HepG2 (cell line): ENCODE results near the gene TPX2. TPM values are rescaled to one million over a fixed set of nuclear protein-coding genes. Genes with fewer than 3 reads are reported as not detected.
A peak's percentile ranks its signal among the peaks of the same experiment; 100 is the strongest.

Experiments used
- BRCA1 ChIP-seq: sonication (generic); formaldehyde crosslinking; IDR thresholded peaks from 2 replicates; pipeline ENCODE4 v1.4.0; 2020; ENCODE audit warnings: missing genetic modification reagents
- HNRNPL ChIP-seq: fragments of 200-400 bp; formaldehyde crosslinking; IDR thresholded peaks from 2 replicates; pipeline ENCODE4 v1.6.1; 2017; ENCODE audit warnings: mild to moderate bottlenecking, low read depth, low read length
- IRF9 ChIP-seq: sonication (generic); formaldehyde crosslinking; IDR thresholded peaks from 2 replicates; pipeline ENCODE4 v1.8.0; 2022; ENCODE audit warnings: missing genetic modification reagents, mild to moderate bottlenecking, borderline replicate concordance
- KDM5A ChIP-seq: fragments of 200-600 bp; sonication (generic); IDR thresholded peaks from 2 replicates; pipeline ENCODE4 v1.7.0; 2018; ENCODE audit warnings: antibody characterized with exemption, mild to moderate bottlenecking, low read length, borderline replicate concordance
- MEF2D ChIP-seq: sonication (generic); formaldehyde crosslinking; IDR thresholded peaks from 2 replicates; pipeline ENCODE4 v1.5.1; 2020; ENCODE audit warnings: mild to moderate bottlenecking, missing genetic modification reagents
- MTA3 ChIP-seq: sonication (generic); formaldehyde crosslinking; IDR thresholded peaks from 2 replicates; pipeline ENCODE4 v1.4.0; 2020; ENCODE audit warnings: missing genetic modification reagents
- NCOA1 ChIP-seq: sonication (generic); formaldehyde crosslinking; IDR thresholded peaks from 2 replicates; pipeline ENCODE4 v1.9.0; 2021; ENCODE audit warnings: missing genetic modification reagents
- NFIC ChIP-seq: IDR thresholded peaks from 2 replicates; pipeline ENCODE4 v1.6.1; 2012; ENCODE audit warnings: mild to moderate bottlenecking, low read length, inconsistent platforms
- POGZ ChIP-seq: sonication (generic); formaldehyde crosslinking; IDR thresholded peaks from 2 replicates; pipeline ENCODE4 v1.4.0; 2020; ENCODE audit warnings: mild to moderate bottlenecking, missing genetic modification reagents
- SIN3B ChIP-seq: fragments of 150-350 bp; IDR thresholded peaks from 2 replicates; pipeline ENCODE4 v1.6.1; 2014; ENCODE audit warnings: low read length
- TBX3 ChIP-seq: fragments of 450-650 bp; IDR thresholded peaks from 2 replicates; pipeline ENCODE4 v1.6.1; 2017; ENCODE audit warnings: antibody characterized with exemption, mild to moderate bottlenecking, inconsistent platforms, borderline replicate concordance
- U2AF2 ChIP-seq: fragments of 200-400 bp; formaldehyde crosslinking; IDR thresholded peaks from 2 replicates; pipeline ENCODE4 v1.6.1; 2017; ENCODE audit warnings: low read depth, mild to moderate bottlenecking, low read length
- ZBTB4 ChIP-seq: sonication (generic); formaldehyde crosslinking; IDR thresholded peaks from 2 replicates; pipeline ENCODE4 v1.4.0; 2020; ENCODE audit warnings: missing genetic modification reagents, mild to moderate bottlenecking, borderline replicate concordance
- ZC3H13 ChIP-seq: sonication (generic); formaldehyde crosslinking; IDR thresholded peaks from 2 replicates; pipeline ENCODE4 v1.8.1; 2023; ENCODE audit warnings: mild to moderate bottlenecking, missing genetic modification reagents, moderate library complexity
- ZMYM4 ChIP-seq: sonication (generic); formaldehyde crosslinking; IDR thresholded peaks from 2 replicates; pipeline ENCODE4 v1.8.1; 2023; ENCODE audit warnings: mild to moderate bottlenecking, missing genetic modification reagents
- ZNF292 ChIP-seq: sonication (generic); formaldehyde crosslinking; IDR thresholded peaks from 2 replicates; pipeline ENCODE4 v1.8.1; 2022; ENCODE audit warnings: mild to moderate bottlenecking, low read depth, missing genetic modification reagents, borderline replicate concordance
- ZNF343 ChIP-seq: sonication (generic); formaldehyde crosslinking; IDR thresholded peaks from 2 replicates; pipeline ENCODE4 v1.4.0; 2020; ENCODE audit warnings: mild to moderate bottlenecking, missing genetic modification reagents
- ZNF451 ChIP-seq: sonication (generic); formaldehyde crosslinking; IDR thresholded peaks from 2 replicates; pipeline ENCODE4 v1.5.0; 2020; ENCODE audit warnings: mild to moderate bottlenecking, missing genetic modification reagents
- ZNF576 ChIP-seq: sonication (generic); formaldehyde crosslinking; IDR thresholded peaks from 2 replicates; pipeline ENCODE4 v1.4.0; 2020; ENCODE audit warnings: mild to moderate bottlenecking, missing genetic modification reagents
- ZNF589 ChIP-seq: sonication (generic); formaldehyde crosslinking; conservative IDR thresholded peaks from 2 replicates; pipeline ENCODE4 v1.8.0; 2022; ENCODE audit warnings: mild to moderate bottlenecking, moderate library complexity, missing genetic modification reagents
- ZNF772 ChIP-seq: sonication (generic); formaldehyde crosslinking; IDR thresholded peaks from 2 replicates; pipeline ENCODE4 v1.5.0; 2020; ENCODE audit warnings: mild to moderate bottlenecking, missing genetic modification reagents
- ZNF879 ChIP-seq: sonication (generic); formaldehyde crosslinking; IDR thresholded peaks from 2 replicates; pipeline ENCODE4 v1.8.1; 2023; ENCODE audit warnings: missing genetic modification reagents
- polyA plus RNA-seq, 8 experiments: library from polyadenylated mRNA; depleted of rRNA in 3 of 8; stranded (reverse) in 7 of 8; unstranded in 1 of 8; fragments of >200 nt; fragmentation: Illumina TruSeq in 4 of 8; extraction: Trizol in 4 of 8; gene quantifications; 2 replicates each; pipeline versions ENCODE4 v1.2.1 to v1.2.3, GENCODE V29; 2011 to 2016; ENCODE audit warnings: low read depth in 4 of 8, missing spikeins in 1 of 8, mixed read lengths in 1 of 8; ENCODE audit not compliant: insufficient read depth in 1 of 8
- total RNA-seq, 5 experiments: library from RNA; depleted of rRNA; stranded (reverse); fragments of >200 nt; fragmentation: Illumina TruSeq; extraction: Trizol; gene quantifications; 2 replicates each; pipeline ENCODE4 v1.2.3, GENCODE V29; 2016; ENCODE audit warnings: low read depth in 1 of 5
- TF ChIP-seq, protein P1 (sequence below): sonication (generic); formaldehyde crosslinking; IDR thresholded peaks from 2 replicates; pipeline ENCODE4 v1.4.0; 2020; ENCODE audit warnings: missing genetic modification reagents, borderline replicate concordance

The TPX2 gene
- total and polyA plus RNA-seq, 2 of the 13 experiments (the other 11 are each of a cell fraction or from before 2014, with no cell fraction given) = 34.3 to 124 TPM

GRCh38 chr20:31704225-31705119, 34.6 kb upstream of the TPX2 start (continued):
- TF ChIP-seq ZBTB4 (peak; percentile 98), ZNF292 (CRISPR knock-in tag) (peak; percentile 78), MEF2D (CRISPR knock-in tag) (peak; percentile 99), ZNF589 (CRISPR knock-in tag) (peak; percentile 57), ZNF879 (CRISPR knock-in tag) (no peak), ZMYM4 (CRISPR knock-in tag) (peak; percentile 96), MTA3 (no peak), NCOA1 (CRISPR knock-in tag) (peak; percentile 100), ZNF772 (CRISPR knock-in tag) (peak; percentile 94; the same call in 1 of the 2 replicates), POGZ (CRISPR knock-in tag) (peak; percentile 95), ZC3H13 (CRISPR knock-in tag) (peak; percentile 35; the same call in 1 of the 2 replicates), TBX3 (peak; percentile 98), U2AF2 (no peak), ZNF343 (CRISPR knock-in tag) (peak; percentile 86; the same call in 1 of the 2 replicates), SIN3B (0 out of 2 replicates have a peak, but pooled peaks have one; percentile 31), IRF9 (CRISPR knock-in tag) (peak; percentile 96), ZNF451 (CRISPR knock-in tag) (peak; percentile 33; the same call in 1 of the 2 replicates), KDM5A (peak; percentile 40; the same call in 1 of the 2 replicates), NFIC (peak; percentile 100), ZNF576 (CRISPR knock-in tag) (no peak), BRCA1 (CRISPR knock-in tag) (peak; percentile 98), HNRNPL (no peak)
- TF ChIP-seq, protein P1, sequence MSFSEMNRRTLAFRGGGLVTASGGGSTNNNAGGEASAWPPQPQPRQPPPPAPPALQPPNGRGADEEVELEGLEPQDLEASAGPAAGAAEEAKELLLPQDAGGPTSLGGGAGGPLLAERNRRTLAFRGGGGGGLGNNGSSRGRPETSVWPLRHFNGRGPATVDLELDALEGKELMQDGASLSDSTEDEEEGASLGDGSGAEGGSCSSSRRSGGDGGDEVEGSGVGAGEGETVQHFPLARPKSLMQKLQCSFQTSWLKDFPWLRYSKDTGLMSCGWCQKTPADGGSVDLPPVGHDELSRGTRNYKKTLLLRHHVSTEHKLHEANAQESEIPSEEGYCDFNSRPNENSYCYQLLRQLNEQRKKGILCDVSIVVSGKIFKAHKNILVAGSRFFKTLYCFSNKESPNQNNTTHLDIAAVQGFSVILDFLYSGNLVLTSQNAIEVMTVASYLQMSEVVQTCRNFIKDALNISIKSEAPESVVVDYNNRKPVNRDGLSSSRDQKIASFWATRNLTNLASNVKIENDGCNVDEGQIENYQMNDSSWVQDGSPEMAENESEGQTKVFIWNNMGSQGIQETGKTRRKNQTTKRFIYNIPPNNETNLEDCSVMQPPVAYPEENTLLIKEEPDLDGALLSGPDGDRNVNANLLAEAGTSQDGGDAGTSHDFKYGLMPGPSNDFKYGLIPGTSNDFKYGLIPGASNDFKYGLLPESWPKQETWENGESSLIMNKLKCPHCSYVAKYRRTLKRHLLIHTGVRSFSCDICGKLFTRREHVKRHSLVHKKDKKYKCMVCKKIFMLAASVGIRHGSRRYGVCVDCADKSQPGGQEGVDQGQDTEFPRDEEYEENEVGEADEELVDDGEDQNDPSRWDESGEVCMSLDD (CRISPR knock-in tag) = peak; percentile 76; the same call in 1 of the 2 replicates
